H9 (cell line): ENCODE results near the gene ZNF235. TPM values are rescaled to one million over a fixed set of nuclear protein-coding genes. Genes with fewer than 3 reads are reported as not detected.

Source experiments
- DNase-seq: peaks from one replicate; pipeline ENCODE4 v3.0.0-alpha.2; 2017
- H2AFZ ChIP-seq: one replicate; pipeline ENCODE4 v1.6.1; 2013; ENCODE audit warnings: mild to moderate bottlenecking, low read length, control low read depth, moderate library complexity
- H2AK5ac ChIP-seq: 2 replicates; pipeline ENCODE4 v1.6.1; 2013; ENCODE audit warnings: low read length, control low read depth, mixed read lengths; ENCODE audit not compliant: insufficient read length
- H2BK120ac ChIP-seq: one replicate; pipeline ENCODE4 v1.6.1; 2013; ENCODE audit warnings: low read depth, mild to moderate bottlenecking, low read length, control low read depth, inconsistent platforms; ENCODE audit not compliant: poor library complexity, severe bottlenecking
- H2BK12ac ChIP-seq: 2 replicates; pipeline ENCODE4 v1.6.1; 2013; ENCODE audit warnings: low read length, control low read depth, mixed read lengths, low read depth; ENCODE audit not compliant: insufficient read length
- H2BK15ac ChIP-seq: 2 replicates; pipeline ENCODE4 v1.6.1; 2013; ENCODE audit warnings: low read depth, low read length, control low read depth
- H2BK20ac ChIP-seq: one replicate; pipeline ENCODE4 v1.6.1; 2013; ENCODE audit warnings: low read depth, mild to moderate bottlenecking, low read length, control low read depth, inconsistent platforms; ENCODE audit not compliant: poor library complexity, severe bottlenecking
- H2BK5ac ChIP-seq: 2 replicates; pipeline ENCODE4 v1.6.1; 2013; ENCODE audit warnings: low read length, control low read depth, mixed read lengths; ENCODE audit not compliant: insufficient read length
- H3K14ac ChIP-seq: 2 replicates; pipeline ENCODE4 v1.6.1; 2013; ENCODE audit warnings: low read length, control low read depth; ENCODE audit not compliant: insufficient read depth
- H3K18ac ChIP-seq: 2 replicates; pipeline ENCODE4 v1.6.1; 2013; ENCODE audit warnings: low read depth, mild to moderate bottlenecking, mixed read lengths, low read length, control low read depth; ENCODE audit not compliant: insufficient read length
- H3K23ac ChIP-seq: 2 replicates; pipeline ENCODE4 v1.6.1; 2013; ENCODE audit warnings: low read length, control low read depth, mixed read lengths, low read depth; ENCODE audit not compliant: insufficient read length
- H3K23me2 ChIP-seq: 2 replicates; pipeline ENCODE4 v1.6.1; 2013; ENCODE audit warnings: low read depth, mild to moderate bottlenecking, mixed read lengths, low read length, control low read depth; ENCODE audit not compliant: insufficient read length, poor library complexity, severe bottlenecking
- H3K27ac ChIP-seq: 2 replicates; pipeline ENCODE4 v1.5.1; 2013; ENCODE audit warnings: low read length, control low read depth, mixed read lengths, low read depth; ENCODE audit not compliant: insufficient read length
- H3K27me3 ChIP-seq: 2 replicates; pipeline ENCODE4 v1.6.1; 2013; ENCODE audit warnings: low read length, control low read depth, inconsistent platforms; ENCODE audit not compliant: insufficient read depth
- H3K4ac ChIP-seq: 2 replicates; pipeline ENCODE4 v1.6.1; 2013; ENCODE audit warnings: low read depth, mild to moderate bottlenecking, control low read depth, inconsistent platforms, low read length, moderate library complexity
- H3K4me1 ChIP-seq: 2 replicates; pipeline ENCODE4 v1.6.1; 2013; ENCODE audit warnings: low read length, control low read depth, inconsistent platforms; ENCODE audit not compliant: insufficient read depth
- H3K4me2 ChIP-seq: 2 replicates; pipeline ENCODE4 v1.6.1; 2013; ENCODE audit warnings: low read length, control low read depth, mixed read lengths; ENCODE audit not compliant: insufficient read length, insufficient read depth
- H3K56ac ChIP-seq: 2 replicates; pipeline ENCODE4 v1.6.1; 2013; ENCODE audit warnings: low read depth, mild to moderate bottlenecking, mixed read lengths, low read length, control low read depth; ENCODE audit not compliant: insufficient read length
- H3K79me1 ChIP-seq: 2 replicates; pipeline ENCODE4 v1.6.1; 2013; ENCODE audit warnings: low read depth, mild to moderate bottlenecking, moderate library complexity, low read length, control low read depth, inconsistent platforms; ENCODE audit not compliant: insufficient read depth, poor library complexity, severe bottlenecking
- H3K79me2 ChIP-seq: 2 replicates; pipeline ENCODE4 v1.6.1; 2013; ENCODE audit warnings: low read length, control low read depth, inconsistent platforms; ENCODE audit not compliant: insufficient read depth
- H3K9ac ChIP-seq: 2 replicates; pipeline ENCODE4 v1.6.1; 2013; ENCODE audit warnings: low read length, control low read depth, mixed read lengths; ENCODE audit not compliant: insufficient read length; ENCODE audit errors: extremely low read depth
- H3K9me3 ChIP-seq: one replicate; pipeline ENCODE4 v1.6.1; 2013; ENCODE audit warnings: low read depth, low read length, inconsistent platforms; ENCODE audit not compliant: control insufficient read depth
- H3T11ph ChIP-seq: one replicate; pipeline ENCODE4 v1.6.1; 2013; ENCODE audit warnings: mild to moderate bottlenecking, low read length, control low read depth, inconsistent platforms
- H4K20me1 ChIP-seq: one replicate; pipeline ENCODE4 v1.6.1; 2013; ENCODE audit not compliant: control insufficient read depth, insufficient read length, insufficient read depth
- H4K5ac ChIP-seq: 2 replicates; pipeline ENCODE4 v1.6.1; 2013; ENCODE audit warnings: low read depth, mild to moderate bottlenecking, mixed read lengths, low read length, control low read depth; ENCODE audit not compliant: insufficient read length
- H4K8ac ChIP-seq: replicated peaks from 2 replicates; pipeline ENCODE4 v1.6.1; 2013; ENCODE audit warnings: low read length, control low read depth, mixed read lengths, low read depth; ENCODE audit not compliant: insufficient read length
- H4K91ac ChIP-seq: 2 replicates; pipeline ENCODE4 v1.6.1; 2013; ENCODE audit warnings: low read depth, mild to moderate bottlenecking, moderate library complexity, mixed read lengths, low read length, control low read depth; ENCODE audit not compliant: insufficient read length
- H3K27ac Mint-ChIP-seq, 3 experiments: 2 replicates in 2 of 3; 3 replicates in 1 of 3; pipeline ENCODE4 v1.8.0; 2020 to 2021; ENCODE audit warnings: mixed read lengths in 3 of 3, mild to moderate bottlenecking in 1 of 3, moderate library complexity in 1 of 3
- H3K27me3 Mint-ChIP-seq: 2 replicates; pipeline ENCODE4 v1.8.0; 2021; ENCODE audit warnings: low read depth, mild to moderate bottlenecking, moderate library complexity, mixed read lengths
- H3K36me3 Mint-ChIP-seq, 3 experiments: 2 replicates in 2 of 3; 3 replicates in 1 of 3; pipeline ENCODE4 v1.8.0; 2020 to 2021; ENCODE audit warnings: low read depth in 3 of 3, mixed read lengths in 3 of 3; ENCODE audit not compliant: insufficient read depth in 1 of 3
- H3K4me1 Mint-ChIP-seq, 2 experiments: 2 replicates each; pipeline ENCODE4 v1.8.0; 2020; ENCODE audit warnings: mixed read lengths in 2 of 2
- H3K4me3 Mint-ChIP-seq, 2 experiments: 2 replicates in 1 of 2; 3 replicates in 1 of 2; pipeline ENCODE4 v1.8.0; 2020 to 2021; ENCODE audit warnings: mild to moderate bottlenecking in 2 of 2, mixed read lengths in 2 of 2, moderate library complexity in 1 of 2
- H3K9me3 Mint-ChIP-seq, 2 experiments: 2 replicates in 1 of 2; 3 replicates in 1 of 2; pipeline ENCODE4 v1.8.0; 2020; ENCODE audit warnings: mild to moderate bottlenecking in 2 of 2, mixed read lengths in 2 of 2, moderate library complexity in 1 of 2
- WGBS: extraction: QIAGEN DNeasy Blood & Tissue Kit; methylation state at CpG from one replicate; pipeline ENCODE4 v1.1.7; 2013; ENCODE audit warnings: missing lambda C conversion rate, low lambda C conversion rate, mixed read lengths; ENCODE audit not compliant: insufficient read length; ENCODE audit errors: extremely low coverage; 5-methylcytosine and 5-hydroxymethylcytosine counted together
- total RNA-seq: library from RNA; stranded (reverse); gene quantifications from 2 replicates; pipeline ENCODE4 v1.2.1, GENCODE V29; 2021
- TF ChIP-seq, protein P1 (sequence below): fragments of 200-600 bp; sonication (generic); conservative IDR thresholded peaks from 3 replicates; pipeline ENCODE4 v1.8.0; 2021; ENCODE audit warnings: antibody characterized with exemption, mild to moderate bottlenecking

The ZNF235 gene
- total RNA-seq, 1 experiment from 2014 or later, result 6.6 TPM

DNA sequence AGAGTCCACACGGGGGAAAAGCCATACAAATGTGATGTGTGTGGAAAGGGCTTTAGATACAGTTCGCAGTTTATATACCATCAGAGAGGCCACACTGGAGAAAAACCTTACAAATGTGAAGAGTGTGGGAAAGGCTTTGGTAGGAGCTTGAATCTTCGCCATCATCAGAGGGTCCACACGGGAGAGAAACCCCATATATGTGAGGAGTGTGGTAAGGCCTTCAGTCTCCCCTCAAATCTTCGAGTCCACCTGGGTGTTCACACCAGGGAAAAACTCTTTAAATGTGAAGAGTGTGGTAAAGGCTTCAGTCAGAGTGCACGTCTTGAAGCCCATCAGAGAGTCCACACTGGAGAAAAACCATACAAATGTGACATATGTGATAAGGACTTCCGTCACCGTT is 68.4 kb downstream of the ZNF235 start:
- no peaks in the 10 kb centered on the region for H3K27me3 ChIP-seq

More for the DNA sequence above, 68.4 kb downstream of the ZNF235 start:
- TF ChIP-seq, protein P1, sequence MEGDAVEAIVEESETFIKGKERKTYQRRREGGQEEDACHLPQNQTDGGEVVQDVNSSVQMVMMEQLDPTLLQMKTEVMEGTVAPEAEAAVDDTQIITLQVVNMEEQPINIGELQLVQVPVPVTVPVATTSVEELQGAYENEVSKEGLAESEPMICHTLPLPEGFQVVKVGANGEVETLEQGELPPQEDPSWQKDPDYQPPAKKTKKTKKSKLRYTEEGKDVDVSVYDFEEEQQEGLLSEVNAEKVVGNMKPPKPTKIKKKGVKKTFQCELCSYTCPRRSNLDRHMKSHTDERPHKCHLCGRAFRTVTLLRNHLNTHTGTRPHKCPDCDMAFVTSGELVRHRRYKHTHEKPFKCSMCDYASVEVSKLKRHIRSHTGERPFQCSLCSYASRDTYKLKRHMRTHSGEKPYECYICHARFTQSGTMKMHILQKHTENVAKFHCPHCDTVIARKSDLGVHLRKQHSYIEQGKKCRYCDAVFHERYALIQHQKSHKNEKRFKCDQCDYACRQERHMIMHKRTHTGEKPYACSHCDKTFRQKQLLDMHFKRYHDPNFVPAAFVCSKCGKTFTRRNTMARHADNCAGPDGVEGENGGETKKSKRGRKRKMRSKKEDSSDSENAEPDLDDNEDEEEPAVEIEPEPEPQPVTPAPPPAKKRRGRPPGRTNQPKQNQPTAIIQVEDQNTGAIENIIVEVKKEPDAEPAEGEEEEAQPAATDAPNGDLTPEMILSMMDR, result no peak
- DNase-seq, result no peak
- Histone ChIP-seq H2AK5ac (no peak overlapping the region), H3K4me1 (no peaks in the 10 kb centered on the region), H3T11ph (no peak overlapping the region), H3K18ac (no peak overlapping the region), H3K23ac (no peak overlapping the region), H2BK120ac (no peak overlapping the region), H3K9ac (no peak overlapping the region), H3K9me3 (peaks cover 11% of the 10 kb centered on the region), H2BK5ac (no peak overlapping the region), H4K91ac (no peak overlapping the region), H3K79me1 (no peaks in the 10 kb centered on the region), H4K8ac (no peak overlapping the region), H3K14ac (no peak overlapping the region), H2BK12ac (no peak overlapping the region), H4K20me1 (no peaks in the 10 kb centered on the region), H2BK15ac (no peak overlapping the region), H2AFZ (no peak overlapping the region), H3K4ac (no peak overlapping the region), H3K56ac (no peak overlapping the region), H2BK20ac (no peak overlapping the region), H3K23me2 (no peaks in the 10 kb centered on the region), H3K27ac (no peak overlapping the region), H3K4me2 (no peak overlapping the region), H4K5ac (no peak overlapping the region), H3K79me2 (no peaks in the 10 kb centered on the region)
- Mint-ChIP-seq H3K4me3 (no peak overlapping the region), H3K27me3 (no peaks in the 10 kb centered on the region), H3K27ac (no peak overlapping the region), H3K9me3 (peaks cover 33 to 60% of the 10 kb centered on the region in 2 experiments), H3K36me3 (peaks cover 60 to 73% (median 63%) of the 10 kb centered on the region in 3 experiments), H3K4me1 (no peaks in the 10 kb centered on the region)
- no CpG with 5 or more reads among the region's 8 CpGs for whole genome bisulfite sequencing

Other genes with a start within 250 kb of the ZNF235 start
- gene ZNF284, start 232.9 kb downstream of the ZNF235 start, total RNA-seq, result 2.6 and 3.0 TPM in 2 replicates
- gene ZNF224, start 210.7 kb downstream of the ZNF235 start, total RNA-seq, result 15.2 and 19.0 TPM in 2 replicates
- gene ZNF225, start 191.6 kb downstream of the ZNF235 start, total RNA-seq, result 3.9 and 4.8 TPM in 2 replicates
- 12.4 TPM in 2 replicates for gene ZNF234, start 163.5 kb downstream of the ZNF235 start, total RNA-seq
- 12.1 and 15.3 TPM in 2 replicates for gene ZNF226, start 139.9 kb downstream of the ZNF235 start, total RNA-seq
- gene ZNF227, start 92.5 kb downstream of the ZNF235 start, total RNA-seq, result 19.8 and 22.6 TPM in 2 replicates
- gene ZNF233, start 45.1 kb downstream of the ZNF235 start, total RNA-seq, result 1.9 and 2.5 TPM in 2 replicates
- gene ZNF112, start 51.7 kb upstream of the ZNF235 start, total RNA-seq, result 3.3 and 4.2 TPM in 2 replicates
- 3.9 TPM in 2 replicates for gene ZNF285, start 96.6 kb upstream of the ZNF235 start, total RNA-seq
- gene ZNF229, start 143.4 kb upstream of the ZNF235 start, total RNA-seq, result 5.6 and 7.4 TPM in 2 replicates
- 13.2 and 13.6 TPM in 2 replicates for gene ZNF180, start 195.5 kb upstream of the ZNF235 start, total RNA-seq
- not detected in 2 replicates for gene CEACAM20, start 224.7 kb upstream of the ZNF235 start, total RNA-seq